A549 (cell line): Measurements from ENCODE around the gene LAIR1.

ENCODE experiments used
- CHD2 ChIP-seq: fragments of 150-350 bp; IDR thresholded peaks from 2 replicates; pipeline ENCODE4 v1.6.1; 2014; ENCODE audit warnings: low read length; ENCODE audit not compliant: partially characterized antibody
- ESRRA ChIP-seq: fragments of 150-350 bp; IDR thresholded peaks from 2 replicates; pipeline ENCODE4 v1.6.1; 2014; ENCODE audit warnings: mild to moderate bottlenecking, low read length, borderline replicate concordance
- HOXA7 ChIP-seq: fragments of 250-450 bp; sonication (Bioruptor Pico); IDR thresholded peaks from 2 replicates; pipeline ENCODE4 v1.5.0; 2020; ENCODE audit warnings: mild to moderate bottlenecking, moderate library complexity
- NPAS2 ChIP-seq: fragments of 250-450 bp; sonication (Bioruptor Pico); IDR thresholded peaks from 2 replicates; pipeline ENCODE4 v1.8.0; 2022; ENCODE audit warnings: mild to moderate bottlenecking, moderate library complexity, borderline replicate concordance
- RAD21 ChIP-seq, 2 experiments: fragments of >200 bp in 1 of 2; sonication (Bioruptor Twin) in 1 of 2; formaldehyde crosslinking in 1 of 2; IDR thresholded peaks in 1 of 2; conservative IDR thresholded peaks in 1 of 2; 2 replicates in 1 of 2; 3 replicates in 1 of 2; pipeline ENCODE4 v1.6.1; 2012 to 2018; ENCODE audit warnings: inconsistent platforms in 1 of 2
- RCOR1 ChIP-seq: fragments of 150-350 bp; IDR thresholded peaks from 2 replicates; pipeline ENCODE4 v1.6.1; 2014; ENCODE audit warnings: antibody characterized with exemption, low read length, low read depth
- TF ChIP-seq, protein P1 (sequence below): fragments of >200 bp; sonication (Bioruptor Twin); formaldehyde crosslinking; IDR thresholded peaks from 3 replicates; pipeline ENCODE4 v1.5.1; 2016

DNA sequence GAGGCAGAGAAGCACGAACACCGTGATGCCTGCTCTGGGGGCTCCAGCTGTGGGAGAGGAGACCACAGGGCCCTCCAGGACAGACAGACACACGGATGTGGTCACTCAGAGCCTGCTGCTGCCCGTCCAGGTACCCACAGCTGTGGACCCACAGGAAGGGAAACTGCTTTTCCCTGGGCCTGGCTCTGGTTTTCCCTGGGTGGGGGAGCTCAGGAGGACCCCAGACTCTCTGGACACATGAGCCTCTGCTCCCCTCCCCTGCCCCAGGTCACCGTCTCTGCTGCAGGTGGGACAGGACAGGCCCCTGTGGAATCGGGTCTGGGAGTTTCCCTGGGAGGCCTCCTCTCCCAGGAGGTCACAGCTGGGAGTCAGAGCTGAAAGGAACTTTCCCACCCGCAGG is 33.1 kb downstream of the LAIR1 start:
- TF ChIP-seq NPAS2 (CRISPR knock-in tag) (no peak), HOXA7 (no peak), RAD21 (conservative IDR thresholded peaks at IDR 0.05 in 1 of 2, IDR thresholded peaks at IDR 0.05 in 1 of 2) (no peak), RCOR1 (no peak), CHD2 (no peak), ESRRA (no peak)
- TF ChIP-seq, protein P1, sequence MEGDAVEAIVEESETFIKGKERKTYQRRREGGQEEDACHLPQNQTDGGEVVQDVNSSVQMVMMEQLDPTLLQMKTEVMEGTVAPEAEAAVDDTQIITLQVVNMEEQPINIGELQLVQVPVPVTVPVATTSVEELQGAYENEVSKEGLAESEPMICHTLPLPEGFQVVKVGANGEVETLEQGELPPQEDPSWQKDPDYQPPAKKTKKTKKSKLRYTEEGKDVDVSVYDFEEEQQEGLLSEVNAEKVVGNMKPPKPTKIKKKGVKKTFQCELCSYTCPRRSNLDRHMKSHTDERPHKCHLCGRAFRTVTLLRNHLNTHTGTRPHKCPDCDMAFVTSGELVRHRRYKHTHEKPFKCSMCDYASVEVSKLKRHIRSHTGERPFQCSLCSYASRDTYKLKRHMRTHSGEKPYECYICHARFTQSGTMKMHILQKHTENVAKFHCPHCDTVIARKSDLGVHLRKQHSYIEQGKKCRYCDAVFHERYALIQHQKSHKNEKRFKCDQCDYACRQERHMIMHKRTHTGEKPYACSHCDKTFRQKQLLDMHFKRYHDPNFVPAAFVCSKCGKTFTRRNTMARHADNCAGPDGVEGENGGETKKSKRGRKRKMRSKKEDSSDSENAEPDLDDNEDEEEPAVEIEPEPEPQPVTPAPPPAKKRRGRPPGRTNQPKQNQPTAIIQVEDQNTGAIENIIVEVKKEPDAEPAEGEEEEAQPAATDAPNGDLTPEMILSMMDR = no peak
